SKM-1 treated with dmso at 0.1 percent for 144 hours (cell line): Measurements from ENCODE around the gene RHOV.

ENCODE experiments used
- DNase-seq: peaks from one replicate; lab custom pipeline; 2025; ENCODE audit not compliant: unreplicated experiment; lab: John Stamatoyannopoulos, UW

The RHOV gene

DNA sequence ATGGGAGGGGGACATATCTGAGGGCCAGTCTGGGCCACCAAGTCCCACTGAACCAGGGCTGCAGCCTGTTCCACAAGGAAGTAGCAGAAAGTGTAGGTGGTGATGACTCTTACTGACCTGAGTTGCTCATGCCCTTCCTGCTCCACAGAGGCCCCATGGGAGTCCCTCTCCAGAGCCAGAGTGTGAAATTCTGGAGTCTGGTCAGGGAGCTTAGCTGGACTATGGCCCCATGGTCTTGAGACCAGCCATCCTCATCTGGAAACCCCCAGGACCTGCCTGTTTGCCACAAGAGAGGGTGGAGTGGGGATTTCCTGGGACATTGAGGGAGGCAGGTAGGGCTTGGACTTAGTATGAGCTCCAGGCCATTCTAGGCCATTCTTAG is 27.2 kb downstream of the RHOV start:
- DNase-seq, result no peak

DNA sequence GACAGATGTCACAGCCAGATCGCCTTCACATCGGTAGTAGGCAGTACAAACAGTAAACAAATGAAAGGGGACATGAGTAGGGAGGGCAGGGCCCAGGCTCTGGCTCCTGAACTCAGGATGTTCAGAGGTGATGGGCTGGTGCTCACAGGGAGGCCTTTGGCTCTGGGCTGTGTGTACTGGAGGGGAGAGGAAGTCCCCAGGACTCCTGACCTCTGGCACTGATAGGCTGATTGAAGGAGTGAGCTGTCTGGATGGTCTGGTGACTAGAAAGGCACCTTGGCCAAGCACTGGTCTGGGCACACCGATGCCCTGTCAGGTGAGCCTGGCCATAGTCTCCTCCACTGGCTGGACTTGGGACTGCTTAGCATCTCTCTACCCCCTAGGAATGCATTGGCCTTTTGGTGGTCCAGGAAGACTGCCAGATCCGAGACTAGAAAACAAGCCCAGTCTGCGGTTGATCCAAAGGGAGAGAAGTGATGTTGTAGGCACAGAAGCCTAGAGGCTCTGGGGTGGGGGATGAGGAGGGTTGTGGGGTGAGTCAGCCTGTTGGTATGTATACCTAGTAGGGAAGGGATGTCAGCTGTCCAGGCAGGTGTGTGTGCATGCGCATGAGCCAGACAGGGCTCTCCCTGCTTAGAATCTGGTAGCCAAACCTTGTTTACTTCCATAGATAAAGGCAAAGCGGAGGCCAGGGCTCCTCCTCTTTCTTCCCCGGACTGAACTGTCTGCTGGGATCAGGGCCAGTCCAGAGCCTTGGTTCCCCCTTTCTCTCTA is 28.3 kb downstream of the RHOV start:
- no peak for DNase-seq

DNA sequence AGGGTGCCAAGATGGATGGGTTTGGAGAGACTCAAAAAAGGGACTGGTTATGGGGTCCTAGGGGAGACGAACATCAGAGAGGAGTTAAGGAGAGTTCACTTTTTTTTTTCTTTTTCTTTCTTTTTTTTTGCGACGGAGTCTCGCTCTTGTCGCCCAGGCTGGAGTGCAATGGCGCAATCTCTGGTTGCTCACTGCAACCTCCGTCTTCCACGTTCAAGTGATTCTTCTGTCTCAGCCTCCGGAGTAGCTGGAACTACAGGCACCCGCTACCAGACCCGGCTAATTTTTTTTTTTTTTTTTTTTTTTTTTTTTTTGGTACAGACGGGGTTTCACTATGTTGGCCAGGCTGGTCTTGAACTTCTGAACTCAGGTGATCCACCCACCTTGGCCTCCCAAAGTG is 29.0 kb downstream of the RHOV start:
- no peak for DNase-seq

DNA sequence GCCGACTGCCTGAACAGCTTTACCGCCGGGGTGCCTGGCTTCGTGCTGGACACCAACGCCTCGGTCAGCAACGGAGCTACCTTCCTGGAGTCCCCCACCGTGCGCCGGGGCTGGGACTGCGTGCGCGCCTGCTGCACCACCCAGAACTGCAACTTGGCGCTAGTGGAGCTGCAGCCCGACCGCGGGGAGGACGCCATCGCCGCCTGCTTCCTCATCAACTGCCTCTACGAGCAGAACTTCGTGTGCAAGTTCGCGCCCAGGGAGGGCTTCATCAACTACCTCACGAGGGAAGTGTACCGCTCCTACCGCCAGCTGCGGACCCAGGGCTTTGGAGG is 29.4 kb downstream of the RHOV start:
- peak; percentile 27 for DNase-seq

DNA sequence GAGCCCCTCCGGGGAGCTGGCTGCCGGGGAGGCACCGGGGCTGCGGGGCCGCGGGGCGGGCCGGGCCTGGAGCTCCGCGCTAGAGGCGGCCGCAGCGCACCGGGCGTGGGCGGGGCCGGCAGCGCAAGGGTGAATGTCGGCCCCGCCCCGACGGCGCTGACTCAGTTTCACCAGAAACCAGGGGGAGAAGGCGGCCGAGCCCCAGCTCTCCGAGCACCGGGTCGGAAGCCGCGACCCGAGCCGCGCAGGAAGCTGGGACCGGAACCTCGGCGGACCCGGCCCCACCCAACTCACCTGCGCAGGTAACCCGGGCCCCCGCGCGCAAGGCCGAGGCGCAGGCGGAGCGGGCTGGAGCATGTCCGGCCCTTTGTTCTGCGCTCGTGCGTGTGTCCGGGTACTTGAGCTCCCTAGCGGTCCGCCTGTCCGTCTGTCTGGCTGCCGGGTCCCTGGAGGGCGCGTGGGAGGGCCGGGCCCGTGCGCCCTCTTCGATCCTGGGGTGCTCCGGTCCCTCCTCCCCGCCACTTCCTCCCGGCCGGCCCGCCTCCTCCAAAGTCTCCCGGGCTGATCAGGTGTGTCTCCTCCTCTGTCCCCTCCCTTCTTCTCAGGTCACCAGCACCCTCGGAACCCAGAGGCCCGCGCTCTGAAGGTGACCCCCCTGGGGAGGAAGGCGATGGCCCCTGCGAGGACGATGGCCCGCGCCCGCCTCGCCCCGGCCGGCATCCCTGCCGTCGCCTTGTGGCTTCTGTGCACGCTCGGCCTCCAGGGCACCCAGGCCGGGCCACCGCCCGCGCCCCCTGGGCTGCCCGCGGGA is 29.9 kb downstream of the RHOV start, which contains the start of gene SPINT1:
SPINT1 (plus strand) TSS at position 164 of the 811 bp plus-strand sequence; CDS start at position 671, 507 bp downstream.
- peak; percentile 26 for DNase-seq

- DNase-seq, result no peak
These were observed 30.7 kb downstream of the RHOV start for GRCh38 chr15:40843261-40843884.

- DNase-seq, result no peak
These were observed 32.3 kb downstream of the RHOV start for GRCh38 chr15:40841741-40842140.

- no peak for DNase-seq
These were observed 35.3 kb downstream of the RHOV start for GRCh38 chr15:40838756-40839155.

DNA sequence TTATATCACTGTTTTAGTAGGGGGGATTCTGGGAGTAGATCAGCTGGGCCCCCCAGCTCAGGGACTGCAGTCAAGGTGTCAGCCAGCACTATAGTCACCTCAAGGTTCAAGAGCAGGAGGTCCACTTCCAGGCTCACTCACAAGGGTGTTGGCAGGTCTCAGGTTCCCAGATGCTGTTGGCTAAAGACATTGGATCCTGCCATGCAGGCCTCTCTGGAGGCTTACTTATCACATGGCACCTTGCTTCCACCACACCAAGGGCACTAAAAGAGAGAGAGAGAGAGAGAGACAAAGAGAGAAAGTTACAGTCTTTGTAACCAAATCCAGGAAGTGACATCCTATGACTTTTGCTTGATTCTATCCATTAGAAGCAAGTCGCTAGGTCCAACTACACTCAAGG is 38.0 kb downstream of the RHOV start:
- DNase-seq, result no peak

- no peak for DNase-seq
These were observed 41.1 kb downstream of the RHOV start for GRCh38 chr15:40832903-40833302.

DNA sequence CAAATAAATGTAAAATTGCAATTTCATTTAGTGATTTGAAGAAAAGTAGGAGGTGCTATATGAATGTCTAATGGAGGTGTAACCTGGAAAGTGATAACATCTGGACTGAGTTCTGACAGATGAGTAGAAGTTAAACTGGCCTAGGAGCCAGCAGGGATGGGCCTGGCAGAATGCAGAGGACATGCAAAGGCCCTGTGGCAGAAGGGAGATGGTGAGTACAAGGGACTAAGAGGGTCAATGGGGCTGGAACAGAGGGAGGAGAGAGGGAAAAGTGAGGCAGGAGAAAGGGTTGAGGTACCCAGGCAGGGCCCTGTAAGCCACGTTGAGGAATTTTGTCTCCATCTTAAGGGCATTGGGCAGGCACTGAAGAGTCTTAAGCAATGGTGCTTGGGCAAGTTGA is 42.2 kb downstream of the RHOV start:
- no peak for DNase-seq

- no peak for DNase-seq
These were observed 43.1 kb downstream of the RHOV start for GRCh38 chr15:40830884-40831283.

DNA sequence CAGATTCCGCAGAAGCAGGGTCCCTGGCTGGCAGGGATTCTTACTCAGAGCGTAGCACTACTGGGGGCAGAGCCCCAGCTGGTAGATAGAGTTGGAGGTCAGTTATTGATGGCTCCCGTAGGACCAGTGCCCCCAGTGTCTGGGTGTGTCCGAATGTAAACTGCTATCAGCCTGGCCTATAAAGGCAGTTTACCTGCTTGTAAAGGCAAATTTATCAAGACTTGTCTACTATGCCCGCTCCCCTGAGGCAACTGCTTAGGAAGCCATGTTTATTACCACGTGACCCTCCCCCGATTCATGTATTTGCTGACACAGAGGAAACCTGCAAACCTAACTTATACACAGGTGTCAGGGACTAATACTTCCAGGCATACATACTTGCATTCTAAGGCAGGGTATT is 44.9 kb downstream of the RHOV start:
- no peak for DNase-seq

DNA sequence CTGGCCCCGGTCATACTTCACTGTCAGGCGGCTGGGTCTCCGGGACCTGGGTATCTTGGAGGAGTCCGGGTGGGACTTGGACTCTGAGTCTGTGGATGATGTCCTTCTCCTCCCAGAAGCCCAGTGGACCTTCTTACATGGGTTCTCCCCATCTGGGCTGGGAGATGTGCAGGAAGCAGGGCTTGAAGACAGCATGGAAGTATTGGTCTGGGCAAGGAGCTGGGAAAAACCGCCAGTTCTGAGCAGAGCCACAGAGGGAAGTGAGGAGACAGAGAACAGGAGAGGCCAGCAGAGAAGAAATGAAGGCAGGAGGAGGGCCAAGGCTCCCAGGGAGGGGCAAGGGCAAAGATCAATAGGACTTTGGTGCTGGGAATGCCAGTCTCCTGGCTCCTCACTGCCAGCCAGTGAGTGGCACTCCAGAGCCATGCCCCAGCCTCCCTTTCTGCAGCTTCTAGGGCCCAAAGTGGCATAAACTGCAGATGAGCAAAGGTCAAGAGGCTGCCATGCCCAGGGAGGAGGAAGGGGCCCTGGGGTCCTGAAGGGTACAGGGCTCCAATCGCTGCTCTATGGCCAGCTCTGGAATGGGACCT is 45.5 kb downstream of the RHOV start, which contains the start of gene PPP1R14D:
PPP1R14D (minus strand) TSS at position 262 of the 590 bp plus-strand sequence; CDS start at position 195, 67 bp downstream.
- DNase-seq, result no peak

- no peak for DNase-seq
These were observed 47.5 kb downstream of the RHOV start for GRCh38 chr15:40826423-40827075.

GRCh38 chr15:40825661-40826422 is 48.2 kb downstream of the RHOV start:
- DNase-seq, result no peak

DNA sequence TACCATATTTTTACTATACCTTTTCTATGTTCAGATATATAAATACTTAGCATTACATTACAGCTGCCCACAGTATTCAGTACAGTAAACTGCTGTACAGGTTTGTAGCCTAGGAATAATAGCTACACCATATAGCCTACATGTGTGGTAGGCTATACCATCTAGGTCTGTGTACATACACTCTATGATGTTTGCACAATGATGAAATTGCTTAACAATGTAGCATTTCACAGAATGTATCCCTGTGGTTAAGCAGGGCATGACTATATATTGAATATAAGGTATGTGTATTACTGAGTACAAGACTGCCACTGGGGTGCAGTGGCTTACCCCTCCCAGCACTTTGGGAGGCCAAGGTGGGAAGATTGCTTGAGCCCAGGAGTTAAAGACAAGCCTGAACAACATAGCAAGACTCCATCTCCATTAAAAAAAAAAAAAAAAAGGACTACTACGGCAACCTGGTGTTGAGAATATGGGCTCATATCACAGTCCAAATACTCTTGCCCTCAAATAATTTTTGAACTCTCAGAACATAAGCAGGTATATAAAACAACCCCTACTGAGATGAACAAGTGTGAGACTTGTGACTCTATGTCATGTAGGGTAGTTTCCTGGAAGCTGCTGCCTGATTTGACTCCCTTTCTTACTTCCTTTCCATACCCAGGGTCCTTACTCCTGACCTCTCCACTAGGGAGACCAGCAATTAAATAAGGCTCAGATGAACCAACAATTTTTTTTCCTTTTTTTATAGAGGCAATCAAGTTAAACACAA is 50.3 kb downstream of the RHOV start:
- DNase-seq, result peak; percentile 28
